OCI-LY1 (cell line): ENCODE results near the gene CCNG2.

Experiments used
- H2AFZ ChIP-seq: fragments of 200-600 bp; sonication (generic), shearing (Covaris generic); 2 replicates; pipeline ENCODE4 v1.6.0; 2014; ENCODE audit warnings: antibody characterized with exemption, mild to moderate bottlenecking, low read length
- H3F3A ChIP-seq: fragments of 200-600 bp; sonication (generic), shearing (Covaris generic); 2 replicates; pipeline ENCODE4 v1.6.0; 2014; ENCODE audit warnings: mild to moderate bottlenecking, antibody characterized with exemption, low read length, moderate library complexity; ENCODE audit not compliant: insufficient read depth
- H3K27ac ChIP-seq: fragments of 200-600 bp; sonication (generic); 2 replicates; pipeline ENCODE4 v1.5.1; 2014; ENCODE audit warnings: low read length, mixed run types, mild to moderate bottlenecking, low read depth; ENCODE audit not compliant: poor library complexity, severe bottlenecking
- H3K27me3 ChIP-seq: fragments of 200-600 bp; sonication (generic); 2 replicates; pipeline ENCODE4 v1.6.0; 2014; ENCODE audit warnings: antibody characterized with exemption, mild to moderate bottlenecking, low read length, moderate library complexity; ENCODE audit not compliant: insufficient read depth
- H3K36me3 ChIP-seq: fragments of 200-600 bp; sonication (generic); 2 replicates; pipeline ENCODE4 v1.6.1; 2014; ENCODE audit warnings: mild to moderate bottlenecking, antibody characterized with exemption, low read length, moderate library complexity, mixed read lengths; ENCODE audit not compliant: insufficient read depth
- H3K4me1 ChIP-seq: fragments of 200-600 bp; sonication (generic); 2 replicates; pipeline ENCODE4 v1.5.1; 2014; ENCODE audit warnings: mild to moderate bottlenecking, low read length, moderate library complexity; ENCODE audit not compliant: insufficient read depth, severe bottlenecking
- H3K4me2 ChIP-seq: fragments of 200-600 bp; sonication (generic), shearing (Covaris generic); 2 replicates; pipeline ENCODE4 v1.6.1; 2014; ENCODE audit warnings: low read length
- H3K4me3 ChIP-seq: fragments of 200-600 bp; sonication (generic); 2 replicates; pipeline ENCODE4 v1.5.1; 2014; ENCODE audit warnings: low read length, low read depth, mild to moderate bottlenecking, mixed read lengths; ENCODE audit not compliant: poor library complexity, severe bottlenecking
- H3K79me2 ChIP-seq: fragments of 200-600 bp; shearing (Covaris generic); 2 replicates; pipeline ENCODE4 v1.6.1; 2016; ENCODE audit warnings: mixed run types, low read length, mixed read lengths; ENCODE audit not compliant: insufficient read depth
- H3K9ac ChIP-seq: fragments of 200-600 bp; sonication (generic), shearing (Covaris generic); 2 replicates; pipeline ENCODE4 v1.6.1; 2014; ENCODE audit warnings: mild to moderate bottlenecking, low read length, mixed read lengths
- H3K9me2 ChIP-seq: fragments of 200-600 bp; sonication (generic), shearing (Covaris generic); 2 replicates; pipeline ENCODE4 v1.6.1; 2014; ENCODE audit warnings: low read depth, mild to moderate bottlenecking, low read length, mixed read lengths
- H3K9me3 ChIP-seq: fragments of 200-600 bp; shearing (Covaris generic); 2 replicates; pipeline ENCODE4 v1.6.1; 2014; ENCODE audit warnings: low read length, mixed read lengths
- H4K20me1 ChIP-seq: fragments of 200-600 bp; sonication (generic), shearing (Covaris generic); 2 replicates; pipeline ENCODE4 v1.6.0; 2016; ENCODE audit warnings: mild to moderate bottlenecking, low read length; ENCODE audit not compliant: insufficient read depth
- EZH2 ChIP-seq: fragments of 200-600 bp; sonication (generic), shearing (Covaris generic); IDR thresholded peaks from 2 replicates; pipeline ENCODE4 v1.8.0; 2017; ENCODE audit warnings: borderline replicate concordance, mixed run types, mild to moderate bottlenecking, antibody characterized with exemption, low read length, moderate library complexity, mixed read lengths
- TF ChIP-seq, protein P1 (sequence below): fragments of 200-600 bp; sonication (generic), shearing (Covaris generic); IDR thresholded peaks from 2 replicates; pipeline ENCODE4 v1.5.1; 2017; ENCODE audit warnings: mild to moderate bottlenecking, antibody characterized with exemption, low read length, moderate library complexity, mixed read lengths

The CCNG2 gene

DNA sequence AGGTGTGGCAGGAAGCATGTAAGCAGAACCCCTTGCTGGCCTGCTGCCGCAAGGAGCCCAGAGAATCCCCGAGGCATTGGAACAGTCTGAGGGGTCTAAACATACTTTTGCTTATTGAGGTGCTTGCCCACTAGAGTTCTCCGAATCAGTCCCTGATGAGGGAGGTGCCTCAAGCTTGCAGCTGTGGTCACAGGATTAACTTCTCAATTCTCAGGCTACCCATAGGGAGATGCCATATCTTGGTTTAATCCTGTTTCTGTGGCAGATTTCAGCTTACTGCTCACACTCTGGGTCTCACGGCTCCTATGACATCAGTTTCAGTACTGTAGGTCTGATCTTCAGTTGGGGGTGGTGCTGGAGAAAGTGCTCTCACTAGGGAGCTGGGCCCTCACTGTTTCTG is 39.9 kb downstream of the CCNG2 start:
- H4K20me1 ChIP-seq, result no peaks in the 10 kb centered on the region
- no peak overlapping the region for H3K4me2 ChIP-seq
- no peaks in the 10 kb centered on the region for H3K9me3 ChIP-seq
- H2AFZ ChIP-seq, result no peak overlapping the region
- no peak overlapping the region for H3K27ac ChIP-seq
- peaks cover 28% of the 10 kb centered on the region for H3K4me1 ChIP-seq
- H3K9me2 ChIP-seq, result no peaks in the 10 kb centered on the region
- H3K27me3 ChIP-seq, result no peaks in the 10 kb centered on the region
- no peaks in the 10 kb centered on the region for H3F3A ChIP-seq
- H3K36me3 ChIP-seq, result no peaks in the 10 kb centered on the region
- no peak for TF ChIP-seq EZH2
- TF ChIP-seq, protein P1, sequence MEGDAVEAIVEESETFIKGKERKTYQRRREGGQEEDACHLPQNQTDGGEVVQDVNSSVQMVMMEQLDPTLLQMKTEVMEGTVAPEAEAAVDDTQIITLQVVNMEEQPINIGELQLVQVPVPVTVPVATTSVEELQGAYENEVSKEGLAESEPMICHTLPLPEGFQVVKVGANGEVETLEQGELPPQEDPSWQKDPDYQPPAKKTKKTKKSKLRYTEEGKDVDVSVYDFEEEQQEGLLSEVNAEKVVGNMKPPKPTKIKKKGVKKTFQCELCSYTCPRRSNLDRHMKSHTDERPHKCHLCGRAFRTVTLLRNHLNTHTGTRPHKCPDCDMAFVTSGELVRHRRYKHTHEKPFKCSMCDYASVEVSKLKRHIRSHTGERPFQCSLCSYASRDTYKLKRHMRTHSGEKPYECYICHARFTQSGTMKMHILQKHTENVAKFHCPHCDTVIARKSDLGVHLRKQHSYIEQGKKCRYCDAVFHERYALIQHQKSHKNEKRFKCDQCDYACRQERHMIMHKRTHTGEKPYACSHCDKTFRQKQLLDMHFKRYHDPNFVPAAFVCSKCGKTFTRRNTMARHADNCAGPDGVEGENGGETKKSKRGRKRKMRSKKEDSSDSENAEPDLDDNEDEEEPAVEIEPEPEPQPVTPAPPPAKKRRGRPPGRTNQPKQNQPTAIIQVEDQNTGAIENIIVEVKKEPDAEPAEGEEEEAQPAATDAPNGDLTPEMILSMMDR, result no peak
- no peak overlapping the region for H3K9ac ChIP-seq
- no peaks in the 10 kb centered on the region for H3K79me2 ChIP-seq
- no peak overlapping the region for H3K4me3 ChIP-seq

DNA sequence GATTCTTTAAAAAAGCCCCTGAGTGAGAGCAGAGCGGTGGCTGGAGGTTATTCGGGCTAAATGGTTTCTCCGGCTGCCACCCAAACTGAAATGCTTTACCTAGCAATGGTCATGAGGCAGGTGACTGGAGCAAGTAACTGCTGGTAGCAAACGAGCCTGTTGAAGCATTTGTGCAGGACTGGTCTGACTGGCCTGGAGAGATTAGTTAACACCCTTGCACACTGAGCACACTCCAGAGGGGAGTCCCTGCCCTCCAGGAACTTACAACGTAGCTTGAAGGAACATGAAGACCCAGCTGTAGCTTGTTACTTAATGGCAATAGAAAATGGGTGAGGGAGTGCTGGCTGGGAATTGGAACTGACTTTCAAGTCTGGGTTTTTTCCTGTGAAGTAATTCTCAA is 40.4 kb downstream of the CCNG2 start:
- H3K9me2 ChIP-seq, result no peaks in the 10 kb centered on the region
- H4K20me1 ChIP-seq, result no peaks in the 10 kb centered on the region
- no peaks in the 10 kb centered on the region for H3F3A ChIP-seq
- H3K79me2 ChIP-seq, result no peaks in the 10 kb centered on the region
- no peaks in the 10 kb centered on the region for H3K36me3 ChIP-seq
- H3K27ac ChIP-seq, result no peak overlapping the region
- TF ChIP-seq, protein P1, result no peak
- TF ChIP-seq EZH2, result no peak
- H2AFZ ChIP-seq, result no peak overlapping the region
- no peaks in the 10 kb centered on the region for H3K27me3 ChIP-seq
- no peaks in the 10 kb centered on the region for H3K9me3 ChIP-seq
- H3K4me2 ChIP-seq, result no peak overlapping the region
- H3K4me1 ChIP-seq, result peaks cover 28% of the 10 kb centered on the region
- H3K4me3 ChIP-seq, result no peak overlapping the region
- H3K9ac ChIP-seq, result no peak overlapping the region

DNA sequence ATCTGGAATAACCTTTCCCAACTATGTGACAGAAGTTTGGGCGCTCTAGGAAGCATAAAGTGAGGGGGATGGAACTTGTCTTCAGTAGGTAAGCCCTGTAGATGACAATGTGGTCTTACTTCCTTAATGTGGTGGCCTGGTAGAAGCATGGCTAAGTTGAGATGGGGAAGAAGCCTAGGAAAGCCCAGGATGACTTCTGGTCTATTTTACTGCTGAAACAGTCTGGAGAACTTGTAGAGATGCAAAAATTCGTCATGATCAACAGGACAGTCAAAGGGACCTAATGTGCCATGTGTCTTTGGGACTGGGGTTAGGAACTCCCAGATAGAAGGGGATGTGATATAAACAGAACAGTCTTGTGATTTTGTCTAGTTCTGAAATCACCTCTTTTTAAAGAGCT is 40.8 kb downstream of the CCNG2 start:
- H3K9ac ChIP-seq, result no peak overlapping the region
- no peak overlapping the region for H3K4me3 ChIP-seq
- H4K20me1 ChIP-seq, result no peaks in the 10 kb centered on the region
- H3K4me1 ChIP-seq, result peaks cover 26% of the 10 kb centered on the region
- H3K27me3 ChIP-seq, result no peaks in the 10 kb centered on the region
- H3F3A ChIP-seq, result no peaks in the 10 kb centered on the region
- no peak overlapping the region for H3K27ac ChIP-seq
- no peaks in the 10 kb centered on the region for H3K9me3 ChIP-seq
- H3K4me2 ChIP-seq, result no peak overlapping the region
- H3K79me2 ChIP-seq, result no peaks in the 10 kb centered on the region
- no peaks in the 10 kb centered on the region for H3K9me2 ChIP-seq
- no peaks in the 10 kb centered on the region for H3K36me3 ChIP-seq
- TF ChIP-seq, protein P1, result no peak
- TF ChIP-seq EZH2, result no peak
- no peak overlapping the region for H2AFZ ChIP-seq
